Fibroblast of mammary gland (primary cell): ENCODE data around the gene SORBS1.

Experiments used
- DNase-seq: peaks from one replicate; pipeline ENCODE4 v3.0.0-alpha.2; 2010; ENCODE audit warnings: low read depth
- H3K4me3 ChIP-seq: 2 replicates; pipeline ENCODE4 v1.5.1; 2011; ENCODE audit warnings: low read depth, mild to moderate bottlenecking, low read length, moderate library complexity; ENCODE audit not compliant: control insufficient read depth
- CTCF ChIP-seq: conservative IDR thresholded peaks from 2 replicates; pipeline ENCODE4 v1.5.1; 2011; ENCODE audit warnings: low read depth, low read length, inconsistent platforms; ENCODE audit not compliant: control insufficient read depth, insufficient read depth

The SORBS1 gene

GRCh38 chr10:95531058-95531809 lies 29.9 kb downstream of the SORBS1 start:
- TF ChIP-seq CTCF, result no peak
- DNase-seq, result no peak
- H3K4me3 ChIP-seq, result no peak overlapping the region

GRCh38 chr10:95530561-95530960 lies 30.6 kb downstream of the SORBS1 start:
- no peak for TF ChIP-seq CTCF
- DNase-seq, result no peak
- H3K4me3 ChIP-seq, result no peak overlapping the region

- DNase-seq, result no peak
- H3K4me3 ChIP-seq, result no peak overlapping the region
- no peak for TF ChIP-seq CTCF
Measured at GRCh38 chr10:95530029-95530428, 31.1 kb downstream of the SORBS1 start.

- H3K4me3 ChIP-seq, result no peak overlapping the region
- no peak for TF ChIP-seq CTCF
- no peak for DNase-seq
Measured at GRCh38 chr10:95526044-95526443, 35.1 kb downstream of the SORBS1 start.

GRCh38 chr10:95525033-95525418 lies 36.1 kb downstream of the SORBS1 start:
- H3K4me3 ChIP-seq, result no peak overlapping the region
- no peak for TF ChIP-seq CTCF
- DNase-seq, result no peak

GRCh38 chr10:95524358-95525032 lies 36.7 kb downstream of the SORBS1 start:
- no peak for DNase-seq
- H3K4me3 ChIP-seq, result no peak overlapping the region
- no peak for TF ChIP-seq CTCF
